NCI-H1694 treated with DMSO at 0.1 percent for 48 hours (cell line): Measurements from ENCODE around the gene RPL13.
"Not testable (repeated sequence)": the region's sequence is repeated elsewhere in the genome, so short reads cannot be mapped to it uniquely, and the experiment has no call there.

ENCODE experiments used
- DNase-seq: peaks from one replicate; lab custom pipeline; 2025; lab: John Stamatoyannopoulos, UW

The RPL13 gene

GRCh38 chr16:89577055-89577759 lies 16.7 kb downstream of the RPL13 start:
- no peak for DNase-seq

DNA sequence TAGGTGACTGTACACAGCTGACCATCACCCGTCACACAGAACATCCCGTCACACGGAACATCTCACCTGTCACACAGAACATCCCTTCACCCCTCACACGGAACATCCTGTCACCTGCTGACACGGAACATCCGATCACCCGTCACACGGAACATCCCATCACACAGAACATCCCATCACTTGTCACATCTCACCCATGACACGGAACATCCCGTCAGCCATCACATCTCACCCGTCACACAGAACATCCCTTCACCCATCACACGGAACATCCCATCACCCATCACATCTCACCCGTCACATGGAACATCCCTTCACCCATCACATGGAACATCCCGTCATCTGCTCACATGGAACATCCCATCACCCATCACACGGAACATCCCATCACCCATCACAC lies 18.9 kb downstream of the RPL13 start:
- no peak for DNase-seq

- no peak for DNase-seq
These were observed 20.7 kb downstream of the RPL13 start for GRCh38 chr16:89581045-89581695.

- no peak for DNase-seq
These were observed 21.5 kb downstream of the RPL13 start for GRCh38 chr16:89581861-89582563.

DNA sequence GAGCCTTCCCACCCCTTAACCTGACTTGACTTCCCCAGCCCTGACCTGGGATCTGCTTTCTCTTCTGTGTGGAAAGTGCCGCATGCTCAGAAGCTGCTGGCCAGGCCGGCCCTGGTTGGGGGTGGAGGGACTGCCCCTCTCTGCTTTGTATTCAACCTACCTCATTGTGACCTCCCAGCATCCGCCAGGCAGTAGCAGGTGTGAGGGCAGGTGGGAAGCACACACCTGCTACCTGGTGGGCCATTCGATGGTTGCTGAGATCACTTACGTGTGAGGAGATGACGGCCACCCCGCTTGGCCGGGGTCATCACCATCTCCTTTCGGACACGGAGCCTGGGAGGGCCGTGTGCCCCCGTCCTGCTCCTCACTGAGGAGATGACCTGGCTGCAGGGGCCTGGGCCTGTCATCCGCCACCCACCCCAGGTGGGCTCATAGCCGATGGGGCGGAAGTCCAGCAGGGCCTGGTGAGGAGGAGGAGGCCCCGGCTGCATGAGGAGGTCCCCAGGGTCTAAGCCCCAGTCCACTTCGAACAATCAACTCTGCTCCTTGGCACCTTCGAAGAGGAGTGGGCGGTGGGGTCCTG lies 22.2 kb downstream of the RPL13 start:
- no peak for DNase-seq

DNA sequence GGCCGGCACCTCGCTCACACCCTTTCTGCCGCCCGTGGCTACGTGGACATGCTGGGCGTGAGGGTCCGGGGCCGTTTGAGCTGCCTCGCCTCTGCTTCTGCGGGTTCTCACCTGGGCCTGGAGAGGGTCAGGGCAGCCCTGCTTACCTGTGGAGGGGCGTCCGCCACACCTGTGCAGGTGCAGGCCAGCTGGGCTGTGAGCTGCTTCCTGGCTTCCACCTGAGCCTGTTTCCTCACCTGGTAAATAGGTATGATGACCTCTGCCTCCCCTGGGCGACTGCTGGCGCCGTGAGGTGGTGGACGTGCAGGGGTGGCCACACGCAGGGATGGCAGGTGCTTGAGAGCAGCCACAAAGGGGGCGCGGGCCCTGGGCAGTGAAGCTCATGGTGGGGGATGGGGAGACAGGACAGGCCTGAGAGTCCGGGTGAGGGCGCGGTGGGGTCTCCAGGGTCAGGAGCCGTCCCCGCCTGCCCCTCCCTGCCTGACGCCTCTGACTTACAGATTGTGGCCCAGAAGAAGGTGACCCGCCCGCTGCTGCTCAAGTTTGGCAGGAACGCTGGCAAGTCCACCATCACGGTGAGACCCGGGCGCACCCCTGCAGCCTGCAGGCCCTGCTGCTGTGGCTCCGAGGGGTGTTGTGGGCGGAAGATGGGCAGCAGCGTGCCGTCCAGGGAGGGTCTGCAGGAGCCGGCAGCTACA lies 22.9 kb downstream of the RPL13 start:
- DNase-seq: no peak

DNA sequence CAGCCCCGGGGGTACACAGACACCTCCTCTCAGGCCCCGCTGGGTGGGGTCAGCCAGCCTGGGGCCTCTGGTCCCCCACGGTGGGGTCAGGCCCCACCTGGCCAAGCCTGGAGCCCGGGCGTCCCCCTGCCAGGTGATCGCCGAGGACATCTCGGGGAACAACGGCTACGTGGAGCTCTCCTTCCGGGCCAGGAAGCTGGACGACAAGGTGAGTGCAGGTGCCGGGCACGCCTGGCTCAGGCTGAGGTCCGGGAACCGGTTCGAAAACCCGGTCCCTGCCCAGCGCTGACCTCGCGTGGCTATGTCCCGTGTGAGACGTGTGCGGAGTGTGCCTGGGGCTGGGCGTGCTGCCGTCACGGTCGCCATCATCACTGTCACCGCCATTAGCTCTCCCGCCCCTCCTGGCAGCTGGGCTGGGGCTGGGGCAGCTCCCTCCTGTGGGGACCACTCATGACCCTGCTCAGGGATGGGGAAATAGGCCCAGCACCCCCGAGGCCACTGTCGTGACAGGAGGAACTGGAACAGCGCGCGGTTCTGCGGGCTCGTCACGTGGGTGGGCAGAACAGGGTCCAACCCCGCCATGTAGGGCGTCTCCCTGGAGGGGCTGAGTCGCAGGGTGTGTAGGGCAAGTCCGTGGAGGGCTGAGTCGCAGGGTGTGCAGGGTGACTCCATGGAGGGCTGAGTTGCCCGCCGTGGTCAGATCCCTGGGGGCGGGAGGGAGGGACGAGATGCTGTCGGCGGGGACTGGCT lies 23.6 kb downstream of the RPL13 start:
- DNase-seq: no peak

DNA sequence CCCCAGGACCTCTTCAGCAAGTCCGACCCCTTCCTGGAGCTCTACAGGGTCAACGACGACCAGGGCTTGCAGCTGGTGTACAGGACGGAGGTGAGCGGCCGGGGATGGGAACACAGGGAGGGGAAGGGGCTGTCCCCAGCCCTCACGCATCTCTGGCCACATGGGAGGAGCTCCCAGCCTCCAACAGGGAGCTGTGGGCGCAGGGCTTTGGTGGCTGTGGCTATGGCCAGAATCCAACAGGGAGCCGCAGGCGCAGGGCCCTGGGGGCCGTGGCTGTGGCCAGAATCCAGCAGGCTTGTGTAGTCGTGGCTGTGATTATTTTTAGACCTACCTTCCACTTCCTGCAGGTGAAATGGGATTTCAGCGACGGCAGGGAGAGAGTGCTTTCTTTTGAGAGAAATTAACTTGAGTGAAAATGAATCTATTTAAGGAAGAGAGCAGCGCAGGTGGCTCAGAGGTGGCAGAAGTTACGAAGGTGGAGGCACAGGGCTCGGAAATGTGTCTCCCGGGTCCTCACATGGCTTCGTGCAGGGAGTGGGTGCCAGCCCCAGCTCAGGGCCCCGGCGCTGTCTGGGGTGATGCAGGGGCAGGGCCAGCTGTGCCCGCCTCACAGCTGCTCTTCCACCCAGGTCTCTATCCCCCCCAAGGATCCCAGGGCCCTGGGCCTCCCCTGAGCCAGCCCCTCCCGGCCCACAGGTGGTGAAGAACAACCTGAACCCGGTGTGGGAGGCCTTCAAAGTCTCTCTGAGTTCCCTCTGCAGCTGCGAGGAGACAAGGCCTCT lies 24.5 kb downstream of the RPL13 start:
- no peak for DNase-seq

DNA sequence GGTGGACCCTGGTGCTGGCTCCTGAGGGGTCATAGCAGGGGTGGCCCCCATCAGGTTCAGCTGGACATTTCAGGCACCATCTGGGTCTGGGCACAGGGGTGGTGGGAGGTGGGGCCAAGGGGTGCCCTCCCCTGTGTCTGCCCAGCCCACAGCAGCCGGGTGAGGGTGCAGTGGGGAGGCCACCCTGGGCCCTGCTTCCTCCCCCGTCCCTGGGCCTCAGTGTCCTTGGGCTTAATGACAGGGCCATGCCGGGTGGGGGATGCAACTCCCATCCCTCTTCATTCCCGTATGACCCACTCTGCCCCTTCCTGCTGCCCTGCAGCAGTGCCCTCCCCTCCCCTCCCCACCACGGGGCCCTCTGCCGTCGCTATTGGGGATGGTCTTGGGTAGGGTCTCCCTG lies 25.7 kb downstream of the RPL13 start:
- DNase-seq: no peak

GRCh38 chr16:89586853-89587252 lies 26.4 kb downstream of the RPL13 start:
- no peak for DNase-seq

DNA sequence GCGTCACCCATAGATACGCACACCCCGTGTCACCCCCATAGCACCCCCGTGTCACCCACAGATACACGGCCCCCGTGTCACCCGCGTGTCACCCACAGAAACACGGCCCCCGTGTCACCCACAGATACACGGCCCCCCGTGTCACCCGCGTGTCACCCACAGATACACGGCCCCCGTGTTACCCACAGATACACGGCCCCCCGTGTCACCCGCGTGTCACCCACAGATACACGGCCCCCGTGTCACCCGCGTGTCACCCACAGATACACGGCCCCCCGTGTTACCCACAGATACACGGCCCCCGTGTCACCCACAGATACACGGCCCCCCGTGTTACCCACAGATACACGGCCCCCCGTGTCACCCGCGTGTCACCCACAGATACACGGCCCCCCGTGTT lies 27.2 kb downstream of the RPL13 start:
- not testable (repeated sequence) for DNase-seq

DNA sequence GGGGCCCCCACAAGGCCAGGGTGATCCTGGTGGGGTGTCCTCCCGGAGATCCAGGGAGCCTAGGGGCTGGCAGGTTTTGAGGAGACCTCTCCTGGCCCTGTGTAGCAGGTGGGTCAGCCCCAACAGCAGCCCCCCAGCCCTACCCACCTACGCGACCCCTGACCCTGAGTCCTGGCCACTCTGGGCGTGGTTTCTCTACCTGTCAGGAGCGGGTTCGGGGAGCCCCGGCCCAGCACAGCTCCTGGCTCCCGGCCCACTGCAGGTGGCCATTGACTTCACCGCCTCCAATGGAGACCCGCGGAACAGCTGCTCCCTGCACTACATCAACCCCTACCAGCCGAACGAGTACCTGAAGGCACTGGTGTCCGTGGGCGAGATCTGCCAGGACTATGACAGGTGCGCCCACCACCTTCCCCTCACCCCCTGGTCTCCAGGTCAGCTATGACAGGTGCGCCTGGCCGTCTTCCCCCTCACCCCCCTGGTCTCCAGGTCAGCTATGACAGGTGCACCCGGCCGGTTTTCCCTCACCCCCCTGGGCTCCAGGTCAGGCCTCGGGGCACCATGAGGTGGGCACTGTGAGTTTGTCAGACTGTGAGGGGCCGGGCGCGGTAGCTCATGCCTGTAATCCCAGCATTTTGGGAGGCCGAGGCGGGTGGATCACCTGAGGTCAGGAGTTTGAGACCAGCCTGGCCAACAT lies 28.1 kb downstream of the RPL13 start:
- no peak for DNase-seq

GRCh38 chr16:89589241-89589926 lies 28.9 kb downstream of the RPL13 start:
- DNase-seq: no peak

GRCh38 chr16:89593841-89594240 lies 33.4 kb downstream of the RPL13 start:
- no peak for DNase-seq

DNA sequence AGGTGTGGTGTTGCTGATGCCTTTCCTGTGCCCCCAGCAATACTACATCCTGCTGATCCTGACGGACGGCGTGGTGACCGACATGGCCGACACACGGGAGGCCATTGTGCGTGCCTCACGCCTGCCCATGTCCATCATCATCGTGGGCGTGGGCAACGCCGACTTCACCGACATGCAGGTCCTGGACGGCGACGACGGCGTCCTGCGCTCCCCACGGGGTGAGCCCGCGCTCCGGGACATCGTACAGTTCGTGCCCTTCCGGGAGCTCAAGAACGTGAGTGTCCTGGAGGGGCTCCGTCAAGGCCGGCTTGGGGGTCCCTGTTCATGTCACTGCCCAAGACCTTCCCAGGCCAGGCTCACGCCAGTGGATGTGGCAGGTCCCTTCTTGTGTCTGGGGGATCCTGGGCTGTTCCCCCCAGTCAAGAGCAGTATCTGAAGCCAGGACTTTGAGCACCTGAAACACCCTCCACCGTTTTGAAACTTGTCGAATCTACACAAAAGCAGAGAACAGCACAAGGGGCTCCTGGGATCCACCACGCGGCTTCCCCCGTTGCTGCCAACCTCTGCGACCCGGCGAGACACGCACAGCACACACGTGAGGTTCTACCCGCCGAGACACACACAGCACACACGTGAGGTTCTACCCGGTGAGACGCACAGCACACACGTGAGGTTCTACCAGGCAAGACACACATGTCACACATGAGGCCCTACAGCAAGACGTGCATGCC lies 35.0 kb downstream of the RPL13 start:
- DNase-seq: no peak

DNA sequence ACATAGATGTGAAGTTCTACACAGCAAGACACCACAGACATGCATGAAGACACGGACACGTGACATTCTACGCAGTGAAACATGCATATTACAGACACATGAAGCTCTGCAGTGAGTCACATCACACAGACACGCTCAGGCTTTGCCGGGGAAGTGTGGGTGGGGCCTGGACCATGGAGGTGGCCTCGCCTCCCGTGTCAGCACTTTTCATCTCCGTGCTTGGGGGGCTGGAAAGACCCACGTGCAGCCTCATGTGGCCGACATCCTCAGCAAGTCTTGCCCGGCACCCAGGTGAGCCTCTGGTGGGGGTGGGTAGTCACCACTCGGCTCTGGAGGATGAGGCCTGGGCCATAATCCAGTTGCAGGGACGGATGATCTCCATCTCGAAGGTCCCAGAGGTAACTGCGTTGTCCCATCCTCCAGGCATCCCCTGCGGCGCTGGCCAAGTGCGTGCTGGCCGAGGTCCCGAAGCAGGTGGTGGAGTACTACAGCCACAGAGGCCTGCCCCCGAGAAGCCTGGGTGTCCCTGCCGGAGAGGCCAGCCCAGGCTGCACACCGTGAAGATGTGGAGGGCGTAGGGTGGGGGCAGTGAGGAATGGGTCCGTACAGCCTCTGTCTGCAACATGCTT lies 35.7 kb downstream of the RPL13 start:
- no peak for DNase-seq

DNA sequence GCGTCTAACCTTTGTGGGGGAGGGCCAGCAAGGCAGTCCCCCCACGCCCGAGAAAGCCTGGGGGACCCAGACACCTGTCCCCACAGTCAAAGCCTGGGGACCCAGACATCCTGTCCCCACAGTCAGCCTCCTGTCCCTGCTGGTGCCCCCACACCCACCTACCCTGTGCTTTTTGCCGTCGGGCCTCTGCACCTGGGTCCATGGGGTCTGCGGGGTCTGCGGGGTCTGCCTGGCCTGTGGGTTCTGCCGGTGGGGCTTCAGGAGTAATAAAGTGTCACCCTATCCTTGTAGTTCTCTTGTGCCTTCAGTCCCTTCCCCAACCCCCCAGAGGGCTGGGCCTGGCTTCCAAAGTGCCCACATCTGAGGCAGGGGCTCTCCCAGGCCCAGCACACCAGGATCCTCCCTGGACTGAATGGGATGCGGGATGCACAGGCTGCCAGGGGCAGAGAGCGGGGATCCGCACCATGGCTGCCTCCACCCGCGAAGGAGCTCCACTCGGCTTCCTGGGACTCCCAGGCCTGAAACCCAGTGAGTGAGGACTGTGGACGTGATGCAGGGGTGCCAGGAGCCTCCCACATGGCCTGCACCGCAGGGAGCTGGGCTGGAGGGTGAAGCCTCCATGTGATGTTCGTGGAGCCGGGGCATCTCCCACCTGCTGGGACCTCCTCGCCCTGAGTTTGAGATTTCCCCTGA lies 36.6 kb downstream of the RPL13 start:
- DNase-seq: no peak

- no peak for DNase-seq
These were observed 37.7 kb downstream of the RPL13 start for GRCh38 chr16:89598199-89598598.
